Neural cell (in vitro differentiated cells): Measurements from ENCODE around the gene LMNB1. TPM values are rescaled to one million over a fixed set of nuclear protein-coding genes. Genes with fewer than 3 reads are reported as not detected.

Source experiments
- H2AFZ ChIP-seq: fragments of 200-600, 300-800 bp; sonication (generic), shearing (Covaris generic); 2 replicates; pipeline ENCODE4 v1.6.0; 2014; ENCODE audit warnings: low read depth, mild to moderate bottlenecking, antibody characterized with exemption, low read length, moderate library complexity
- H3F3A ChIP-seq: fragments of 200-600 bp; shearing (Covaris generic); 2 replicates; pipeline ENCODE4 v1.6.1; 2016; ENCODE audit warnings: mild to moderate bottlenecking, moderate library complexity, mixed read lengths, antibody characterized with exemption, low read length; ENCODE audit not compliant: insufficient read depth, poor library complexity, severe bottlenecking
- H3K27ac ChIP-seq: fragments of 200-600, 300-800 bp; sonication (generic), shearing (Covaris generic); 2 replicates; pipeline ENCODE4 v1.5.1; 2014; ENCODE audit warnings: mild to moderate bottlenecking, low read length, moderate library complexity
- H3K27me3 ChIP-seq: fragments of 300-800, 200-600 bp; sonication (generic), shearing (Covaris generic); 2 replicates; pipeline ENCODE4 v1.6.0; 2014; ENCODE audit warnings: mild to moderate bottlenecking, low read depth, low read length, moderate library complexity; ENCODE audit not compliant: insufficient read depth
- H3K36me3 ChIP-seq: fragments of 300-800, 200-600 bp; sonication (generic), shearing (Covaris generic); 2 replicates; pipeline ENCODE4 v1.5.1; 2014; ENCODE audit warnings: mild to moderate bottlenecking, antibody characterized with exemption, low read length, moderate library complexity; ENCODE audit not compliant: insufficient read depth
- H3K4me2 ChIP-seq: fragments of 300-800, 200-600 bp; sonication (generic), shearing (Covaris generic); 2 replicates; pipeline ENCODE4 v1.6.0; 2014; ENCODE audit warnings: mild to moderate bottlenecking, low read length
- H3K4me3 ChIP-seq: fragments of 300-800, 200-600 bp; sonication (generic), shearing (Covaris generic); 2 replicates; pipeline ENCODE4 v1.5.1; 2014; ENCODE audit warnings: mild to moderate bottlenecking, low read length, moderate library complexity
- H3K79me2 ChIP-seq: fragments of 200-600 bp; shearing (Covaris generic); replicated peaks from 2 replicates; pipeline ENCODE4 v1.6.0; 2014; ENCODE audit warnings: mild to moderate bottlenecking, low read length, moderate library complexity; ENCODE audit not compliant: insufficient read depth
- H3K9ac ChIP-seq: fragments of 300-800, 200-600 bp; sonication (generic), shearing (Covaris generic); 2 replicates; pipeline ENCODE4 v1.6.1; 2016; ENCODE audit warnings: mild to moderate bottlenecking, low read length, mixed read lengths
- H3K9me2 ChIP-seq: fragments of 200-600 bp; shearing (Covaris generic); 2 replicates; pipeline ENCODE4 v1.6.1; 2016; ENCODE audit warnings: mild to moderate bottlenecking, low read length, mixed read lengths; ENCODE audit not compliant: insufficient read depth
- H3K9me3 ChIP-seq: fragments of 200-600, 300-800 bp; sonication (generic), shearing (Covaris generic); 2 replicates; pipeline ENCODE4 v1.6.1; 2016; ENCODE audit warnings: mild to moderate bottlenecking, mixed run types, low read length, moderate library complexity, mixed read lengths
- H4K20me1 ChIP-seq: fragments of 200-600 bp; shearing (Covaris generic); 2 replicates; pipeline ENCODE4 v1.6.1; 2016; ENCODE audit warnings: mild to moderate bottlenecking, mixed run types; ENCODE audit not compliant: insufficient read depth
- CTCF ChIP-seq: fragments of 450-650 bp; IDR thresholded peaks from 2 replicates; pipeline ENCODE4 v1.5.1; 2014; ENCODE audit warnings: antibody characterized with exemption, mild to moderate bottlenecking, moderate library complexity; ENCODE audit not compliant: poor library complexity, severe bottlenecking
- EP300 ChIP-seq: fragments of 450-650 bp; conservative IDR thresholded peaks from 2 replicates; pipeline ENCODE4 v1.6.1; 2014; ENCODE audit warnings: antibody characterized with exemption, mild to moderate bottlenecking, moderate library complexity; ENCODE audit not compliant: poor library complexity, severe bottlenecking
- EZH2 ChIP-seq: fragments of 200-600, 300-800 bp; shearing (Covaris generic), sonication (generic); IDR thresholded peaks from 2 replicates; pipeline ENCODE4 v1.6.1; 2014; ENCODE audit warnings: antibody characterized with exemption, low read length, borderline replicate concordance, mild to moderate bottlenecking; ENCODE audit not compliant: insufficient read depth, poor library complexity, severe bottlenecking
- MXI1 ChIP-seq: fragments of 450-650 bp; conservative IDR thresholded peaks from 2 replicates; pipeline ENCODE4 v1.6.1; 2014; ENCODE audit warnings: antibody characterized with exemption, mild to moderate bottlenecking; ENCODE audit not compliant: poor library complexity, severe bottlenecking
- POLR2AphosphoS5 ChIP-seq: IDR thresholded peaks from 2 replicates; pipeline ENCODE4 v1.6.1; 2012
- RAD21 ChIP-seq: fragments of 450-650 bp; conservative IDR thresholded peaks from 2 replicates; pipeline ENCODE4 v1.6.1; 2014; ENCODE audit warnings: antibody characterized with exemption, mild to moderate bottlenecking, moderate library complexity
- SMC3 ChIP-seq: fragments of 450-650 bp; conservative IDR thresholded peaks from 2 replicates; pipeline ENCODE4 v1.6.1; 2014; ENCODE audit warnings: antibody characterized with exemption, mild to moderate bottlenecking, moderate library complexity; ENCODE audit not compliant: poor library complexity
- TAF1 ChIP-seq: IDR thresholded peaks from 2 replicates; pipeline ENCODE4 v1.6.1; 2012; ENCODE audit warnings: low read depth
- polyA plus RNA-seq: library from polyadenylated mRNA; depleted of rRNA; stranded (reverse); fragments of >200 nt; gene quantifications from 2 replicates; pipeline ENCODE4 v1.2.3, GENCODE V29; 2014
- TF ChIP-seq, protein P1 (sequence below): IDR thresholded peaks from 2 replicates; pipeline ENCODE4 v1.6.1; 2012; ENCODE audit warnings: borderline replicate concordance

Gene LMNB1
- polyA plus RNA-seq, 1 donor from 2014 or later: 91.0 TPM

GRCh38 chr5:126831156-126831555 lies 54.2 kb downstream of the LMNB1 start:
- Histone ChIP-seq H3K4me3 (no peak overlapping the region), H3K9me3 (no peaks in the 10 kb centered on the region), H3K9me2 (no peaks in the 10 kb centered on the region), H2AFZ (no peak overlapping the region), H3K36me3 (peaks cover 7% of the 10 kb centered on the region), H4K20me1 (no peaks in the 10 kb centered on the region), H3K4me2 (no peak overlapping the region), H3K9ac (no peak overlapping the region), H3K79me2 (no peaks in the 10 kb centered on the region), H3K27ac (no peak overlapping the region), H3K27me3 (no peaks in the 10 kb centered on the region), H3F3A (no peaks in the 10 kb centered on the region)
- TF ChIP-seq TAF1: no peak
- TF ChIP-seq CTCF: no peak
- TF ChIP-seq RAD21: no peak
- TF ChIP-seq, protein P1, sequence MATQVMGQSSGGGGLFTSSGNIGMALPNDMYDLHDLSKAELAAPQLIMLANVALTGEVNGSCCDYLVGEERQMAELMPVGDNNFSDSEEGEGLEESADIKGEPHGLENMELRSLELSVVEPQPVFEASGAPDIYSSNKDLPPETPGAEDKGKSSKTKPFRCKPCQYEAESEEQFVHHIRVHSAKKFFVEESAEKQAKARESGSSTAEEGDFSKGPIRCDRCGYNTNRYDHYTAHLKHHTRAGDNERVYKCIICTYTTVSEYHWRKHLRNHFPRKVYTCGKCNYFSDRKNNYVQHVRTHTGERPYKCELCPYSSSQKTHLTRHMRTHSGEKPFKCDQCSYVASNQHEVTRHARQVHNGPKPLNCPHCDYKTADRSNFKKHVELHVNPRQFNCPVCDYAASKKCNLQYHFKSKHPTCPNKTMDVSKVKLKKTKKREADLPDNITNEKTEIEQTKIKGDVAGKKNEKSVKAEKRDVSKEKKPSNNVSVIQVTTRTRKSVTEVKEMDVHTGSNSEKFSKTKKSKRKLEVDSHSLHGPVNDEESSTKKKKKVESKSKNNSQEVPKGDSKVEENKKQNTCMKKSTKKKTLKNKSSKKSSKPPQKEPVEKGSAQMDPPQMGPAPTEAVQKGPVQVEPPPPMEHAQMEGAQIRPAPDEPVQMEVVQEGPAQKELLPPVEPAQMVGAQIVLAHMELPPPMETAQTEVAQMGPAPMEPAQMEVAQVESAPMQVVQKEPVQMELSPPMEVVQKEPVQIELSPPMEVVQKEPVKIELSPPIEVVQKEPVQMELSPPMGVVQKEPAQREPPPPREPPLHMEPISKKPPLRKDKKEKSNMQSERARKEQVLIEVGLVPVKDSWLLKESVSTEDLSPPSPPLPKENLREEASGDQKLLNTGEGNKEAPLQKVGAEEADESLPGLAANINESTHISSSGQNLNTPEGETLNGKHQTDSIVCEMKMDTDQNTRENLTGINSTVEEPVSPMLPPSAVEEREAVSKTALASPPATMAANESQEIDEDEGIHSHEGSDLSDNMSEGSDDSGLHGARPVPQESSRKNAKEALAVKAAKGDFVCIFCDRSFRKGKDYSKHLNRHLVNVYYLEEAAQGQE: no peak
- TF ChIP-seq POLR2AphosphoS5: no peak
- no peak for TF ChIP-seq MXI1
- no peak for TF ChIP-seq EP300
- TF ChIP-seq EZH2: no peak
- TF ChIP-seq SMC3: no peak

DNA sequence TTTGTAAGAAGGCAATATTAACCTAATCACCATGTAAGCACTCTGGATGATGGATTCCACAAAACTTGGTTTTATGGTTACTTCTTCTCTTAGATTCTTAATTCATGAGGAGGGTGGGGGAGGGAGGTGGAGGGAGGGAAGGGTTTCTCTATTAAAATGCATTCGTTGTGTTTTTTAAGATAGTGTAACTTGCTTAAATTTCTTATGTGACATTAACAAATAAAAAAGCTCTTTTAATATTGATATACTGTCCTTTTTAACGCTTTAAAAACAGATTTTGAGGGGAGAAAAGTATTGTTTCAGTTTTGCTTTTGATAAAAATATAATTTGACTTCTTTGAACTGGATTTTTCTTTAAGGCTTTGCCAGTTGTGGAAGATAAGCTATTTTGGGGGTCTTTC lies 59.8 kb downstream of the LMNB1 start:
- H3K79me2 ChIP-seq: no peaks in the 10 kb centered on the region
- no peak overlapping the region for H3K4me3 ChIP-seq
- TF ChIP-seq EP300: no peak
- no peak for TF ChIP-seq POLR2AphosphoS5
- TF ChIP-seq TAF1: no peak
- TF ChIP-seq EZH2: no peak
- no peak for TF ChIP-seq RAD21
- TF ChIP-seq CTCF: no peak
- TF ChIP-seq, protein P1: no peak
- no peak for TF ChIP-seq SMC3
- no peak for TF ChIP-seq MXI1
- no peak overlapping the region for H3K27ac ChIP-seq
- H3K9me3 ChIP-seq: no peaks in the 10 kb centered on the region
- no peaks in the 10 kb centered on the region for H3K27me3 ChIP-seq
- H3K36me3 ChIP-seq: no peaks in the 10 kb centered on the region
- H3F3A ChIP-seq: no peaks in the 10 kb centered on the region
- H3K9ac ChIP-seq: no peak overlapping the region
- H3K4me2 ChIP-seq: no peak overlapping the region
- no peaks in the 10 kb centered on the region for H4K20me1 ChIP-seq
- no peak overlapping the region for H2AFZ ChIP-seq
- no peaks in the 10 kb centered on the region for H3K9me2 ChIP-seq
